ENCODE data around the gene ACTN2.

ACTN2 gene

DNA sequence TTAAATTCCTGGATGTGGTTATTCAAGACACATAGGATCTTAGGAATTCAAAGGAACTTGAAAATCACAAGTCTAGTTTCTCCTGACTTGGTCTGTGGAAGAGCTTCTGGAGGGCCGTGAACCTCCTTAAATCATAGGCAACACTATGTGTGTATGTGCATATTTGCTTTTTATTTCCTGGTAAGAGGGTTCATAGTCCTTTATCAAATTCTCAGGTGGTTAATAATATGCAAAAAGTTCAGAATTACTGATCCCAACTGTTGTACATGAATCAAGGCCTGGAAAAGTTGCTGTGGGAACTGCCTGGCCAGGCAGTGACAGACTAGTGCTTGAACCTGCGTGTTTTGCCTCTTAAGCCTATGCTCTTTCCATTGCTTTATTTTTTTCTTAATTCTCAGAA is 121.7 kb downstream of the ACTN2 start:
- DNase-seq (ENCODE audit: low read depth, low spot score) = no peak
- H3K4me3 ChIP-seq (ENCODE audit: low read length) = no peak overlapping the region

DNA sequence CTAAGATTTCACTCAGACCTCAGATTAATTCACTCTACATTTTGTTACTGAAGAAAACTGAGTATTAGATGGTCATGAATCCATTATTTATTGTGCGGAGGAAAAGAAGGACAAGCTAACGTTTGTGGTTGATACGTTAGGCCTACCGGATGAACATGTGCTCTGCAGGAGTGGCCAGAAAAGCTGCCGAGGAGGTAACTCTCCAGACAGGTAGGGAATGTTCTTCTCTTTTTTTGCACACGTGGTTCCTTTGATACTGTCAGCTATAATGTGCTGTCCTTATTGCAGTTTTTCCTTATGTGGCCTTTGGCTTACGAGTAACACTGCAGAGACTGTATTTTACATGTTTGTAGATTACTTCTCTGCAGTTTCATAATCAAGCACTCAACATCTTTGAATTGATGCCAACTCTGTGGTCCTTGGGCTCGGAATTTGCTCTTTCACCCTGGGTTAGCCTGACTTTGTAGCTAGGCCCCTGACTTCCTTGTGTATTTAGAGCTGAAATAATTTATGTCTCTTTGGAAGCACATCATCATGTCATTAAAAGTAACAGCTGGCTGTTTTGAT is 122.3 kb downstream of the ACTN2 start:
- DNase-seq (ENCODE audit: low read depth, low spot score) = no peak
- H3K4me3 ChIP-seq (ENCODE audit: low read length) = no peak overlapping the region

DNA sequence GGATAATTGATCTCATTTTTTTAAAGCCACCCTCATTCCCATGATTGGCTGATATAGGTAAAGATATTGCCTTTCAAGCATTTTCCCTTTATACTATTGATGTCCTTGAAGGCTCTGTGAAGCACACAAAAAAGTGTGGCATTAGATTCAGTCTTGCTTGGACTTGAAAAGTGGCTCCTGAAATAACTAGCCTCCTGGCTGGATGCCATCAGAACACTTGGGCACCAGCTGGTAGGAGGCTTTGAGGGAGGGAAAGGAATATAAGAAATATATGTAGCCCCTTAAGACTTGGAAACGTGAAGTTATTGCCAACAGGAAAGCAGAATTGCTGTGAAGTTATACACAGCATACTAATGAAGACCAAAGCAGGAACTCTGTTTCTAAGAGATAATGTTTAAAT is 122.8 kb downstream of the ACTN2 start:
- no peak for DNase-seq (ENCODE audit: low read depth, low spot score)
- H3K4me3 ChIP-seq (ENCODE audit: low read length) = no peak overlapping the region

DNA sequence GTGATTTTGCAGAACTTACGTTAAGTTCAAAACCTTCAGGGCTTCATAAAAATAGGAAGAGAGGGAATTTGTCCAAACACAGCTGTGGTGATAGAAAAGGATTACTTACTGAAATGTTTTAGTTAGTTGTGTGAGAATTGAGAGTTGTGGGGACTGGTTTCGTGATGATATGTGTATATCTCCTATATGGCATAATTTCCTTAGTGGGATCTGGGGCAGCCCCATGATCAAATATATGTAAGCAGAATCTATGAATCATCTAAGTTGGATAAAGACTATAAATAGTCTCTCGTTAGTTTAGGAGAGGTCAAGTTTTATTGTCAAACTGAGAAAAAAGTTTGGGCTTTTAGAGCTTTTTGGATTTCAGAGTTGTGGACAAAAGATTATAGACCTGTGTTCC is 123.7 kb downstream of the ACTN2 start:
- H3K4me3 ChIP-seq (ENCODE audit: low read length) = no peak overlapping the region
- no peak for DNase-seq (ENCODE audit: low read depth, low spot score)

DNA sequence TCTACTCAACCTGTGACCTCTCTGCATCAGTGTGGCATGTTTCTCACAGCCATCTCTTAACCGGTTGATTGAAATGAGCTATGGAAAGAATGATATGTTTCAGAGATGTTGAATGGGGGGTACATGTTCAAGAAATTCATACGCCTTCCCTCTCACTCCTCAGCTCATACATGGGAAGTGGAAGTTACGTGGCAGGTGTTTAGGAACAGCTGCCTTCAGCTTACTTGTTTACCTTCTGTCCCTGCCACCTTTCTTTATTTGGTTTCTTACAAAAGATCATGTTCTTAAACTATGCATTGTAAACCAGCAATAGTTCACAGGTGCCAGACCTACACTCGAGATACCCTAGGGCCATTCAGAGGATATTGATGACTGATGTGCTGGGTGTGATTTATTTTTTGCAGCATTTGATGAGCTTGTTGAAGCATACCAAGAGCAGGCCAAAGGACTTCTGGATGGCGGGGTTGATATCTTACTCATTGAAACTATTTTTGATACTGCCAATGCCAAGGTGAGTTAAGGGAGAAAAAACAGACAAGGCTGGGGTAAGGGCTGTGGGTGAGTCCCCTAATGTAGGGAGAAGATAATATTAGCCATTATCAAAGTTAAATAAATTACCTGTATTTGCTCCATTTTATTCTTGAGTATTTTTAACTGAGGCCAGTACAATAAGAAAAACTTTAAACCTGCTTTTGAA is 126.2 kb downstream of the ACTN2 start:
- H3K4me3 ChIP-seq (ENCODE audit: low read length) = no peak overlapping the region
- no peak for DNase-seq (ENCODE audit: low read depth, low spot score)
